ENCODE measurements around the gene RRAD.

- TF ChIP-seq EZH2phosphoT487 (IDR thresholded peaks at IDR 0.05) (no peak), EZH2 (IDR thresholded peaks at IDR 0.05) (no peak)
- TF ChIP-seq, protein P1, sequence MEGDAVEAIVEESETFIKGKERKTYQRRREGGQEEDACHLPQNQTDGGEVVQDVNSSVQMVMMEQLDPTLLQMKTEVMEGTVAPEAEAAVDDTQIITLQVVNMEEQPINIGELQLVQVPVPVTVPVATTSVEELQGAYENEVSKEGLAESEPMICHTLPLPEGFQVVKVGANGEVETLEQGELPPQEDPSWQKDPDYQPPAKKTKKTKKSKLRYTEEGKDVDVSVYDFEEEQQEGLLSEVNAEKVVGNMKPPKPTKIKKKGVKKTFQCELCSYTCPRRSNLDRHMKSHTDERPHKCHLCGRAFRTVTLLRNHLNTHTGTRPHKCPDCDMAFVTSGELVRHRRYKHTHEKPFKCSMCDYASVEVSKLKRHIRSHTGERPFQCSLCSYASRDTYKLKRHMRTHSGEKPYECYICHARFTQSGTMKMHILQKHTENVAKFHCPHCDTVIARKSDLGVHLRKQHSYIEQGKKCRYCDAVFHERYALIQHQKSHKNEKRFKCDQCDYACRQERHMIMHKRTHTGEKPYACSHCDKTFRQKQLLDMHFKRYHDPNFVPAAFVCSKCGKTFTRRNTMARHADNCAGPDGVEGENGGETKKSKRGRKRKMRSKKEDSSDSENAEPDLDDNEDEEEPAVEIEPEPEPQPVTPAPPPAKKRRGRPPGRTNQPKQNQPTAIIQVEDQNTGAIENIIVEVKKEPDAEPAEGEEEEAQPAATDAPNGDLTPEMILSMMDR (IDR thresholded peaks at IDR 0.05) = no peak
Measured at GRCh38 chr16:66871840-66872239, 53.5 kb downstream of the RRAD start.

Data from neural progenitor cell (in vitro differentiated cells).